Gastroesophageal sphincter (tissue), 4 donors: ENCODE results near the gene AMMECR1. TPM values are rescaled to one million over a fixed set of nuclear protein-coding genes. Genes with fewer than 3 reads are reported as not detected.

ENCODE experiments used
- ATAC-seq: fragments of 150-250 bp; one replicate; pipeline ENCODE4 v1.9.1; 2016; ENCODE audit warnings: mild to moderate bottlenecking, moderate library complexity
- H3K27ac ChIP-seq, 4 donors: fragments of 200-600 bp; sonication (generic) in 3 of 4; 1 replicate in 3 of 4; 2 replicates in 1 of 4; pipeline ENCODE4 v1.5.1; 2016 to 2019
- H3K27me3 ChIP-seq: fragments of 200-600 bp; sonication (generic); one replicate; pipeline ENCODE4 v1.5.1; 2019
- H3K36me3 ChIP-seq, 2 donors: fragments of 200-600 bp; sonication (generic); one replicate each; pipeline ENCODE4 v1.5.1; 2019; ENCODE audit warnings: control low read depth in 1 of 2
- H3K4me1 ChIP-seq, 3 donors: fragments of 200-600 bp; sonication (generic); 1 replicate in 2 of 3; 2 replicates in 1 of 3; pipeline ENCODE4 v1.5.1; 2016 to 2019; ENCODE audit warnings: control low read depth in 2 of 3
- H3K4me3 ChIP-seq, 2 donors: fragments of 200-600 bp; sonication (generic); one replicate each; pipeline ENCODE4 v1.5.1; 2019; ENCODE audit warnings: mild to moderate bottlenecking in 1 of 2, moderate library complexity in 1 of 2
- H3K9me3 ChIP-seq, 3 donors: fragments of 200-600 bp; sonication (generic); one replicate each; pipeline ENCODE4 v1.5.1; 2017 to 2019; ENCODE audit warnings: control low read depth in 2 of 3
- CTCF ChIP-seq, 4 experiments: fragments of 200-600 bp in 2 of 4; fragments of 450-650 bp in 2 of 4; sonication (generic) in 1 of 4; IDR thresholded peaks; one replicate each; pipeline ENCODE4 v1.5.1; 2017 to 2019; ENCODE audit warnings: antibody characterized with exemption in 4 of 4, mild to moderate bottlenecking in 2 of 4, moderate library complexity in 2 of 4
- EP300 ChIP-seq: sonication (generic); formaldehyde crosslinking; IDR thresholded peaks from one replicate; pipeline ENCODE4 v1.6.1; 2017; ENCODE audit warnings: antibody characterized with exemption, mild to moderate bottlenecking
- POLR2A ChIP-seq, 2 donors: fragments of 450-650 bp; IDR thresholded peaks; one replicate each; pipeline ENCODE4 v1.6.1; 2017; ENCODE audit warnings: antibody characterized with exemption in 2 of 2, mild to moderate bottlenecking in 2 of 2, moderate library complexity in 1 of 2
- POLR2AphosphoS5 ChIP-seq: sonication (generic); formaldehyde crosslinking; IDR thresholded peaks from one replicate; pipeline ENCODE4 v1.6.1; 2017; ENCODE audit warnings: antibody characterized with exemption
- WGBS, 2 donors: methylation state at CpG; one replicate each; pipeline ENCODE4 v1.1.5; 2018; ENCODE audit warnings: low coverage in 1 of 2; 5-methylcytosine and 5-hydroxymethylcytosine counted together
- total RNA-seq, 4 donors: library from RNA; depleted of rRNA; stranded (reverse); fragments of >200 nt; gene quantifications; one replicate each; pipeline ENCODE4 v1.1.0, GENCODE V29; 2016

AMMECR1 gene
- total RNA-seq, 4 donors from 2014 or later = 2.6 to 6.8 (median 3.6) TPM

GRCh38 chrX:110175696-110176095, 142.2 kb downstream of the AMMECR1 start:
- 50% methylated on average over 2 of the region's 3 CpGs; no CpG with 5 or more reads in 1 of the 2 donors for WGBS, 2 donors
- no peak for ATAC-seq
- Histone ChIP-seq H3K27ac (no peak overlapping the region), H3K27me3 (no peaks in the 10 kb centered on the region), H3K36me3 (peaks cover 0 to 9% of the 10 kb centered on the region in 2 donors), H3K9me3 (no peaks in the 10 kb centered on the region), H3K4me1 (no peaks in the 10 kb centered on the region), H3K4me3 (no peak overlapping the region)
- no peak for TF ChIP-seq POLR2A (IDR thresholded peaks at IDR 0.05)
- TF ChIP-seq EP300 = no peak
- TF ChIP-seq POLR2AphosphoS5 = no peak
- no peak for TF ChIP-seq CTCF (IDR thresholded peaks at IDR 0.05)

- Histone ChIP-seq H3K36me3 (peaks cover 0 to 9% of the 10 kb centered on the region in 2 donors), H3K9me3 (no peaks in the 10 kb centered on the region), H3K4me3 (no peak overlapping the region), H3K4me1 (no peaks in the 10 kb centered on the region), H3K27me3 (no peaks in the 10 kb centered on the region), H3K27ac (no peak overlapping the region)
- WGBS, 2 donors = 90% methylated on average over 2 of the region's 4 CpGs; no CpG with 5 or more reads in 1 of the 2 donors
- TF ChIP-seq POLR2AphosphoS5 (no peak), EP300 (no peak), POLR2A (IDR thresholded peaks at IDR 0.05) (no peak), CTCF (IDR thresholded peaks at IDR 0.05) (no peak)
- ATAC-seq = no peak
Observed at GRCh38 chrX:110175146-110175545, 142.7 kb downstream of the AMMECR1 start.

- H3K27ac ChIP-seq = no peak overlapping the region
- no peaks in the 10 kb centered on the region for H3K9me3 ChIP-seq
- H3K4me1 ChIP-seq = no peaks in the 10 kb centered on the region
- TF ChIP-seq CTCF (IDR thresholded peaks at IDR 0.05) = no peak
- TF ChIP-seq EP300 = no peak
- no peak for TF ChIP-seq POLR2AphosphoS5
- ATAC-seq = no peak
- H3K36me3 ChIP-seq = peaks cover 0 to 9% of the 10 kb centered on the region in 2 donors
- 74 to 78% methylated on average over 4 to 7 of the region's 19 CpGs for whole genome bisulfite sequencing, 2 donors
- no peaks in the 10 kb centered on the region for H3K27me3 ChIP-seq
- H3K4me3 ChIP-seq = no peak overlapping the region
Observed at GRCh38 chrX:110173192-110174175, 144.4 kb downstream of the AMMECR1 start.

GRCh38 chrX:110172215-110172614, 145.7 kb downstream of the AMMECR1 start:
- Histone ChIP-seq H3K27me3 (no peaks in the 10 kb centered on the region), H3K9me3 (no peaks in the 10 kb centered on the region), H3K4me1 (no peaks in the 10 kb centered on the region), H3K4me3 (no peak overlapping the region), H3K27ac (no peak overlapping the region), H3K36me3 (peaks cover 0 to 9% of the 10 kb centered on the region in 2 donors)
- no peak for TF ChIP-seq POLR2A (IDR thresholded peaks at IDR 0.05)
- 76% methylated on average over 2 of the region's 10 CpGs; no CpG with 5 or more reads in 1 of the 2 donors for WGBS, 2 donors
- no peak for ATAC-seq

GRCh38 chrX:110171442-110171841, 146.4 kb downstream of the AMMECR1 start:
- 80% methylated on average over 2 of the region's 5 CpGs; no CpG with 5 or more reads in 1 of the 2 donors for WGBS, 2 donors
- TF ChIP-seq CTCF (IDR thresholded peaks at IDR 0.05) (no peak), EP300 (no peak), POLR2A (IDR thresholded peaks at IDR 0.05) (no peak), POLR2AphosphoS5 (no peak)

More at GRCh38 chrX:110171442-110171841, 146.4 kb downstream of the AMMECR1 start:
- no peaks in the 10 kb centered on the region for H3K4me1 ChIP-seq
- H3K4me3 ChIP-seq = no peak overlapping the region
- no peak for ATAC-seq
- H3K27ac ChIP-seq = no peak overlapping the region
- no peaks in the 10 kb centered on the region for H3K27me3 ChIP-seq
- H3K9me3 ChIP-seq = no peaks in the 10 kb centered on the region
- peaks cover 0 to 9% of the 10 kb centered on the region in 2 donors for H3K36me3 ChIP-seq
